ENCODE results near the gene CNDP2. TPM values are rescaled to one million over a fixed set of nuclear protein-coding genes. Genes with fewer than 3 reads are reported as not detected.

CNDP2 gene
- 61.5 TPM for polyA plus RNA-seq (2013, experiment 1 of 2; ENCODE audit: insufficient read length)
- 63.8 TPM for polyA plus RNA-seq (2013, experiment 2 of 2; ENCODE audit: insufficient read length)

DNA sequence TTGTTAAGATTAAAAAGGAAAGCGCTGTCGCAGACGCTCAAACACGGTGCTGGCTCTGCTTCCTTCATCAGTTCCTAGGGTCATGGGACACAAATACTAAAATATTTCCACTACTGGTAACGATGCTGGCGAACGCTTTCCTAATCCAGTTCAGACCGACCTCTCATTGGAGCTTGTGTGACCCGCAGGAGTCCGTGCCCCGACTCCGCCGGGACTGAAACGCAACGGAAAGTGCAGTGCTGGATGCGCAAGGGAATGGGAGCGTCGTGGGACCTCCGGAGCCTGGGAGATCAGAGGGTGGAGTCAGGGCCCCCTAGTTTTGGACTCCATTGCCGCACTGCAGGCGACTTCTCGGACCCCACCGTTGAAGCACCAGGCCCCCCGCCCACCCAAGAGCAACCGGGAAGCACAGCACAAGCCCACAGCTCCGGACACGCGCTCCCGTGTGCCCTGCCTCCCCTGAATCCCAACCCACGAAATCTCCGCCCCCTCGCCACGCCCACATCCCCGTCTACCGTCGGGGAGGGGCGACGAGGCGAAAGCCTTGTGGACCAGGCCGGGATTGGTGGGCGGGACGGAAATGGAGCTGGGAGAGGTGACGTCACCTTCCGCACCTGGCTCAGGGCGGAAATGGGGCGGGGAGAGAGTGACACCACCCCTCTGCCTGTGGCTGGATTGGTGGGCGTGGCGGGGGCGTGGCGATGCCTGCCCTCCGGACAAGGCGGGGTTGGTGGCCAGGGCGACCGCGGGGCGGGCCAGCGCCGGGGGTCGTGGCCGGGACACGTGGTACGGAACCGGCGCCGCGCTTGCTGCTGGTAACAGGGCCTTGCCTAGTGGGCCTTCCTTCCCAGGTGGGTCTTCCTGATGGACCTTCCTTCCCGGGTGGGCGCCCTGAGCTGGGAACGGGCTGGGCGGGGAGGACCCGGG lies at the start of gene CNDP2:
Gene CNDP2, plus strand, starts transcription at position 783 of the 927 bp plus-strand sequence. CDS start 3,611 bp downstream, outside the sequence.
- DNase-seq: peak; percentile 98

DNA sequence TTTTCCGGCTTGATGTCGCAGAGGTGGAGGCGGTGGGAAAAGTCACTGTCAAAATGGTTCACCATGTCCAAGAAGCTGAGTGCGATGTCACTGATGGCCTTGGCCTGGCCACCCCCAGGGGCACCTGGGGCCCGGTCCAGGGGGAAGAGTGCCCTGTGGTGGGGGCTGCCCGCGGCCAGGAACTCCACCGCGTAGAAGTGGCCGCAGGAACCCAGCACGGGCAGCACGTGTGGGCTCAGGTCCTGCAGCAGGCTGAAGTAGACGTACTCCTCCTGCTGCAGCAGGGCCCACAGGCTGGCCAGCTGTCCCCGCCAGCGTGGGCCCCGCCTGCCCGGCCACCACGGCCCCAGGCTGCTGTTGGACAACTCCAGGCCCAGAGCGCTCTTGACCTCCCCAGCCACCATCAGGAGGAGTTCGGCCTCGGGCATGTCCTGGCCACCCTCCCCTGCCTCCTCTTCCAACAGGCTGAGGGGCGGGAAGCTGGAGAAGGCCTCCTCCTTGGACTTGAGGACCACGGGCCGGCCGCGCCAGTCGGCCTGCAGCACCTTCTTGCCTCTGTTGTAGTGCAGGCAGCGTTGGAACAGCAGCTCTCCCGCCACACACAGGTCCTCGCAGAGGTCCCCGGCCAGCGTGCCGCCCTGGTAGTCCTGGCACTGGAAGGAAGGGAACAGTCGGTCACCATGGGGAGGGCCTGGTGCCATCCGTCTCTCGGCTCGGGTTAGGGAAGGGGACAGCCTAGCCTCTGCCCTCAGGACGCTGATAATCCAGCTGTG lies 49.3 kb upstream of the CNDP2 start:
- no peak for DNase-seq

DNA sequence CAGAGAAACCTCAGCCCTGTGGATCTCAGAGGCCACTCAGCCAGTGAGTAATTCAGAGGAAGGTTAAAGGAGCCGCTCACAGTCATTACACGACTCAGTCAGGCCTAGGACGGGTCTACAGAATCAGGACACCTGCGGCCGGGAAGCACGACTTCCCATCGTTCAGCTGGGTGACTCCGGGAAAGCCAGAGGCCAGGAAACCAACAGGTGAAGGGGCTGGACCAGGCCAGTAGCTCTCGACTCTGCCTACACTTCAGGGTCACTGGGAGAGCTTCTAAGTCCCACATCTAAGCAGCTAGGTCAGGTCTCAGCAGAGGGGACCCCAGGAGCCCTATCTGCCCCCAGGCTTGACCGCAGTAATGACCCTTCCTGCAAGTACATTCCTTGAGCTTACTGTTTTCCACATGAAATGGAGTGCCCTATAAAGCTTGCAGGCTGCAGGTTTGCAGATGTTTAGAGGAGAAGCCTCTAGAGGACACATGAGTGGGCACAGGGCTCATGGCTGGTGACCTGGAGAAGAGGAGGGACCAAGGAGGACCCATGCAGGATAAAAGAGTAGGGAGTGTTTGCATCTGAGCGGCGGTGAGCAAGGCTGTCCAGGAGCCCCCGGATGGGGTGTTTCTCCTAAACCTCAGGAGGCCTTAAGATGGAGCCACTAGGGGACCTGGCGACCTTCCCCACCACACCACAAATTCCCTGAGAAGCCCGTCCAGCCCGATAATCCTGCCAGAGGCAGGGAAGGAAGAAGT lies 48.6 kb upstream of the CNDP2 start:
- DNase-seq: no peak

DNA sequence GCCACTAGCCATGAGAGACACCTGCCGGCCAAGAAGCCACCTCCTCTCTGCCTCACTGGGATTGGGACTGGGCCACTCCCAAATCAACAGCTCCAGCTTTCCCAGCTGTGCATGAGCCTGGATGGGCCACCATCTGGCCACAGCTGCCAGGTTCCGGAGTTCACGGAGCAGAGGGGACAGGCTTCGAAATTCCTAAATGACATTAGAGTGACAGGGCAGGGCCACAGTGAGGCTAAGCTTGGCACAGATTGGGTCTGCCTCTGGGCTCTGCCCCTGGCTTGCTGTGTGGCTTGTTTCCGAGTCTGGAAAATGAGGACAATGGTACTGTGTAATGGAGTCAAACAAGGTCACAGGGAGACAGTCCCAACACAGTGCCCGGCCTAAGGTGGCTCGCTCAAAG lies 45.5 kb upstream of the CNDP2 start:
- no peak for DNase-seq

DNA sequence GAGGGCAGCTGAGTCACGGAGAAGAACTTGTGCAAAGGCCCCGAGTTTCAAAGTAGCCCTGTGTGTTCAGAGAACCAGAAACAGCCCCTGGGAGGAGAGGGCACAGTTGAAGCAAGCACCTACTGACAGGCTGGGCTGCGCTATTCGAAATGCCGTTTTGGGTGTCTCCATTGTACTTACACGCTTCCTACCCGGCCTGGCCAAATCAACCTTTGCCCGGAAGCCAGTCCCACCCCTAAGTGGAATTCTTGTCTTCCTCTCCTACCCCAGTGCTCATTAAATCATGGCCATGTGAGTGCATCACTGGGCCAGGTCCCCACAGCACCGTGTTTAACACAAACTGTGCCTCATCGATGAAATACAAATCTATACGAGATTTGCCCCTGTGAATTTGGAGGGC lies 45.0 kb upstream of the CNDP2 start:
- no peak for DNase-seq

DNA sequence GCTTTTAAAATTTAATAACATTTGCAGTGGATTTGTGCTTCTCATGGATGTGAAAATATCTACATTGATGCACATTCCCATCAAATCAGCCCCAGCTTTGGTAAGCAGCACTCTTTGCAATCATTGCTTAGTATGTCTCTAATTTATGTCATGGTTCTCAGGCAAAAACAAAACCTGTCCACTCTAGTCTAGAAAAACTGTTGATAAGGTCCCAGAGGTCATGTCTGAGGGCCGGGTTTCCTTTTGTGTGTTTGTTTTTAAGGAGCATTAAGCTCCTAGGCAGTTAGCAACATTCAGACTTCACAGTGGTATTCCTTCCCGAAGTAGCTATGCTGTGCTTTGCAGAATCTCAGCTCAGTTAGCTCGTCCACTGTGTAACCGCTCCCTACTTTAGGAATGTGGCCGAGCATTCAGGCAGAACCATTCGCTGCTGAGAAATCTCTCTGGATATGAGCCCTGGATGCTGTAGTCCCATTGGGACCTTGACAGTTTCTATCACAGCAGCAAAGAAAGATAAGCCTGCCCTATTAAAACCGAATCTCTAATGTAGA lies 43.1 kb upstream of the CNDP2 start:
- DNase-seq: no peak

DNA sequence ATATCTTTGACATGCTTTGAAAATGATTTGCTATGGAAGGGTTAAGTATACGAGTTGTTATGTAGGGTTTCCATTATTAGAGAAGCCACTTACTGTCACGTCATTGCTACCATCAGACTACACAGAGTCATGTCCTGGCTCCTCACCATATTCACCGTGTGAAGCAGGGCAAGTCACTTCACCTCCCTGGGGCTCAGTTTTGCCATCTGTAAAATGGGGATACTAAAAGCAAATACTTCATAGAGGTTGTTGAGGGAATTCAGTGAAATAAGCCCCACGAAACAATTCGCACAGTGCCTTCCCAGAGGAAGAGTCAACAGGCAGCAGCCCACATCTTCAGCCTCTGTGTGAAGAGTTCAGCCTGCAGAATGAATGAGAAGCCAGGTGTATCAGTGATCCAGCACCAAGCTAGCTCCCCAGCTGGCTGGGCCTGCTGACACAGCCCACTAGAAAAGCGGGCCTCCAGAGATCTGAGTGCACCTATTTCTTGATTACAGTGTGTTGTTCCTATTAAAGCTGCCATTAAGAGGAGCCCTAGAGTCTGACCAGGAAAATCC lies 42.4 kb upstream of the CNDP2 start:
- no peak for DNase-seq

DNA sequence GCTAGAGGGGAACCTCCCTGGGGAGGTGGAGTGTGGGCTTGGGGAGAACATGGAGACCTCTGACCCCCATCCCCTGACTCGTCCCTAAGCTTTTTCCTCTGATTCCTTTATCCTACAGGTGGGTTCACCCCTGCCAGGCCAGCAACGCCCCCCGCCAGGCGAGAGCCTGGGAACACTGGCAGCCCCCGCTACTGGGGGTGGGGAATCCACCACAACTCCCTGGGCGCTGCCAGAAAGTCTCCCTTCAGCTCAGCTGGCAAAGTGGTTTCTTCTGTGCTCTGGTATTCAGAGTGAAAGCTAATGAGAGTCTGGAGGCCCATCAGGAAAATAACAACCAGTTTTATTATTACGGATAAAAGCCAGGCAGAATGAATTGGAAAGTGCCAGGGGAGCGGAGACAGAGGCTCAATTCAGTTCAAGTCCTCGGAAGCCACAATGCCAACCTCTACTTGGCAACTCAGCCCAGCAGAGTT lies 41.8 kb upstream of the CNDP2 start:
- DNase-seq: no peak

DNA sequence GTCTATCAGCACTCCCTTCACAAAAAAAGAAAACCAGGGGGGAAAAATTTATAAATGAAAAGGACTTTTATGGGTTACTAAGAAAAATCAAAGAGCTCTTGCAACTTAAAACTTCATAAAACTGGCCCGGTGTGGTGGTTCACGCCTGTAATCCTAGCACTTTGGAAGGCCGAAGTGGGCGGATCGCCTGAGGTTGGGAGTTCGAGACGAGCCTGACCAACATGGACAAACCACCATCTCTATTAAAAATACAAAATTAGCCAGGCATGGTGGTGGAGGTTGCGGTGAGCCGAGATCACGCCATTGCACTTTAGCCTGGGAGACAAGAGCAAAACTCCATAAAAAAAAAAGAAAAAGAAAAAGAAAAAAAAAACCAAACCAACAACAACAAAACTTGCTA lies 40.8 kb upstream of the CNDP2 start:
- DNase-seq: no peak

DNA sequence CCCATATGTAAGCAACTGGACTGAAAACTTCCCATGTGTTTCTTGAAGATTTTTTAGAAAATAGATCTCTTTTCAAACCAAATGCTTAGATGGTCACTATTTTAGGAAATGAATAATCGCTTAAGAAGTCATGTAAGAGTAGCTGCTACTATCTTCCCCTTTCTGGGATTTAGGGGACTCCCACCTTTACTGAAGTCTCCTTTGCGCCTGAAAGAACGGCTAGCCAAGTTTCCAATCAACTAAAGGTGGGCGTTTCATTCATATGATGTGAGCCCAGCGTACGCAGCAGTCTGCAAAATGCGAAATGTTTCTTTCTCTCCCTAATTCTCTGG lies 40.2 kb upstream of the CNDP2 start:
- DNase-seq: no peak

DNA sequence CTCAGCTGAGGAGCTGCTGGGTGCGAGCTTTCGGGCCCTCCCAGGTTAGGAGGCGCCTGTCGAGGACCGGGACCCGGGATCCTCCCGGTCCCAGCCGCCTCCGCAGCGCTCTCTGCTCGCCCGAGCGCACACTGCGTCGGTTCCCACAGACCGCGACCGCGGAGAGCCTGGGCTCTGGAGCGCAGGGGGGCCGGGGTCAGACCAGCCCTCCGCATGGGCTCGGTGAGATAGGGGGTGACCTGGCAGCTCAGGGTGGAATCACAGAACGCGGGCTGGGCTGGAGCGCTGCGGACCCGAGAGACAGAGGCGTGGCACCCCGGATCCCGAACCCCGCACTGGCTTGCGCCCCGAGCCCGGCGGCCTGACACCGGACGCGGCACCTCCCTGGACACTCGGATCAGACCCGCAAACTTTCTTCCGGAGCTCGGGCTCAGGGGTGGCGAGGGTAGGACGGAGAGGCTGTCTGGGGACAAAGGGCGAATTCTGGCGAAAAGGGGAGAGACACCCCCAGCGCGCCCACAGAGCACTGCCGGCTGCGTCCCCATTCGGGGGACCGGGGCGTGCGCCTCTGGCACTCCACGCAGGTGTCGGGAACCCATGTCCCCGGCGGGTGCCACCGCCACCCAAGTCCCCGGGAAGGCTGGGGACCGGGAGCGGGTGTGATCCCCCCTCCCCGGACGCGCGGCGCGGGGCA lies 39.7 kb upstream of the CNDP2 start:
- no peak for DNase-seq

DNA sequence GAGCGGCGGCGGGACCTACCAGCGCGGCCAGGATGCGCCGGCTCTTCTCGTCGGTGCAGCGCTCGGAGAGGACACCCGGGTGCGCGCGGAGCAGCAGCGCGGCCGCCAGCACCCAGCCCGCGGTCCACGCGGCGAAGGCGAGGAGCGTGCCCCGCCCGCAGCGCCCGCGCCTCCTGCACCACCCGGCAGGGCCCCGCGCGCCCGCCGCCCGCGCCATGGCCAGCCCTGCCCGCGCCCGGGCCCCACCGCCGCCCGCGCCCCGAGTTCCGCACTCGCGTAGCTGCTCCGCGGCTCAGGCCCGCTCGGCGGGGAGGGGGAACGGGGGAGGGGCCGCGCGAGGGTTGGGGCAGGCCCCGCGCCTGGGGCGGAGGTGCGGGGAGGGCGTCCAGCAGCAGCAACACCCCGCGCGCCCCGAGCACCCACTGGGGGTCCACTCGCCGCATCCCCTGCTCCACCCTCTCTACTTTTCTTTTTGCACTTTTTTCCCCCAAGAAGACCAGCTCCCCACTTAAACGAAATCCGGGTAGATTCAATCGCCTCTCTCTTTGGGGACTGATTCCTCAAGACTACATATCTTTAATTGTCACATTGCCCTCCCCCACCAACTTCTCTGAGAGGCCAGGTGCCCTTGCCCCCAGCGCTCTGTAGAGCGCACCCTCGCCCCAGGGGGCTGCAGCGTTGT lies 39.0 kb upstream of the CNDP2 start, which contains the start of gene DIPK1C:
Gene DIPK1C, minus strand, starts transcription at position 266 of the 682 bp plus-strand sequence. Its CDS starts 49 bp downstream, at position 217.
- no peak for DNase-seq

DNA sequence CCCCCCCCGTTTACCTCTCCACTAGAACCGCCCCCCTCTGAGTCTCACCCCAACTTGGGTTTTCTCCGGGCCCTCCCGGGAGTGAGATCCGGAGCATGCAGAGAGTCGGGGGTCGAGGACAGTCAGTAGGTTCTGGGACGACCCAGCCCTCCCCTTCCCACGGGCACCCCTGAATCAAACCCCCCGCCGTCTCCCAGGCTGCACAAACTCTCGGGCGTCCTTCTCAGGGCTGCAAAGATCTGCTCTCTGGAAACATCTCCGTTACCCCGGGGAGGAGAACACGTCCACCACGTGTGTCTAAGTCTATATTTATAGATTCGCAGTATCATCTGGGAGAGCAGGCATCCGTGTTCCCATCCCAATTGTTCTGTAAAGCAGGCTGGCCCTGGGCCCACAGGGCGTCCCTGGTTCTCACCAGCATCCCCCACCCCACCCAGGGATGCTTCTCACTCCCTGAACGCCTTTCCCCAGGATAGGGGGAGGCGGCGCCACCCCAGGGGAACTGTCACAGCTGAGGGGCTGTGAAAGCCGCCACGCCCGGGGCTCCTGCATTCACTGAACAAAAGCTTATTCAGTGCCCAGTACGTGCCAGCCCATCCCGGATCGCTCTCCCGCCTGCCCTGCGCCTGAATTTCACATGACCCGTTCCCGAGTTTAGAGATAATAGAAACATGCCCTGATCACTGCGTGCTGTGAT lies 38.3 kb upstream of the CNDP2 start:
- DNase-seq: no peak

DNA sequence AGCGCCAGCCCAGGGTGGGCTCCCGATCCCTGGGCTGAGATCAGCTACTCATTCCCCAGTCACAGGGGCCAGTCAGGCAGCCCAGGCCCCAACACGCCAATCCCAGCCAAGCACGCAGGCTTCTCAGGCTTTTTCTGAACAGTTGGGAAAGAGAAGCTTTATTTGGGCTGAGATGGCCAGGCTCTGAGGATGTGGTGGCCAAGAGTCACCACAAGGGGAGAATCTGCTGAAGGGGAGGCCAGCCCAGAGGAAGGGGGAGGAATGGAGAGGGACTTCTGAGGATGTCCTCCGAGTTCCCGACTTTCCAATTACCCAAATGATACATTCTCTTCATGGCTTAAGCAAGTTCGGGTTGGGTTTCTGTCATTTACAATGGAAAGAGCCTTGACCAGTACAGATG lies 36.3 kb upstream of the CNDP2 start:
- no peak for DNase-seq

DNA sequence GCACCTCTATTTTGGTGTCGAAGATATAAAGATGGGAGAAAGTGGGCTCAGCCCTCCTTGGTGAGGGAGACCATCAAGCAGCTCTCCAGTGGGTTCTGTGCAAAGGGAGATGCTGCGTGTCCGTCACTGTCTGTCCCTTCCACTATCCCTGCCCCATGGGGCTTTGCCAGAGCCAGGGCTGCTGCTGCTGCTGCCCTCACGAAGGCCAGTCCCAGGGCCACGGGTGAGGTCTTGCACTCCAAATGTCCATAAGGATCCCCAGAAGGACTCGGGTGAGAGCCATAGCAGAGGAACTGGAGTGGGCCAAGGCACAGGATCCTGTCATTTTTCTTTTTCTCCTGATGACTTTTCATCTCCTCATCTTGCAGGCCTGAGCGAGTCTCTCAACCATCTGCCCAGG lies 35.3 kb upstream of the CNDP2 start:
- DNase-seq: no peak

DNA sequence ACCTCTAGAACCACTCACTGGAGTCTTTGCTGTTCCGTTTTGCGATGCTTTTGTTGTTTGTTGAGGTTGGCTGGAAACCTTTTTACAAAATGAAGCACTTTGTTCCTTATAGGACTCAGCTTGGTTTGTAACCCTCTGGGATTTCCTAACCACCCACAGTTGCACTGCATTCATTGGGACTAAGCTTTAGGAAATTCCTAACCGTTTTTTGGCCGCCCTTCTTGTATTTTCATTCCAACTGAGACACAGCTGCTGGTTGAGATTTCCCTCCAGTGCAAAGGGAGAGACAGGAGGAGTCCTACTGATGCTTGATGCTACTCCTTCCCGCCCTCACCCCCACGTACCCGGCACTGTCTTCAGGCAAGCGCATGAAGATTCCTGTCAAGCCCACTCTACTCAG lies 32.9 kb upstream of the CNDP2 start:
- DNase-seq: no peak

DNA sequence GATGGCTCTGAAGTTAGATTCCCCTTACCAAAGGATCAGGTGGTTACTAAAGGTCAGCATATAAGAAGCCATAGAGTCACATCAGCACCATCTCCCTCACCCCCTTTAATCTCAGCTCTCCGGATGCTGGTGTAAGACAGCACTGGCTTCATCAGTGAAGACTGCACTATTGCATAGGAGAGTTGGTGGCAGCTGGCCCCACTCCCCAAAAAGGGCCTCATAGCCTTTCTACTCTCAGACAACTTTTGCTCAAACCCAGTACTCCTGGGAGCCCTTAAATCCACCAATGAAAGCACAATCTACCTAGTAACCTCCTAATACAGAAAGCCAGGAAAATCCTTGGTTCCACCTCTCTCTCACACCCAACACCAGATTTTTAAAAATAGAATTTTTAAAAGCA lies 32.2 kb upstream of the CNDP2 start:
- DNase-seq: no peak

DNA sequence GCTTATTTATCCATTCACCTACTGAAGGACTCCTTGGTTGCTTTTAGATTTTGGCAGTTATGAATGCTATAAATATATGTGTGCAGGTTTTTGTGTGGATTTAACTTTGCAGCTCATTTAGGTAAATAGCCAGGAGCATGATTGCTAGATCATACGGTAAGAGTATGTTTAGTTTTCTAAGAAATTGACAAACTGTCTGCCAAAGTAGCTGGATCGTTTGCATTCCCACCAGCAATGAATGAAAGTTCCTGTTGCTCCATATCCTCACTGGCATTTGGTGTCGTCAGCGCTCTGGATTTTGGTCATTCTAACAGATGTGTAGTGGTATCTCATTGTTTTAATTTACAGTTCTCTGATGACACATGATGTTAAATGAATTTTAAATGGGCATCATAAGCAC lies 30.4 kb upstream of the CNDP2 start:
- DNase-seq: no peak

DNA sequence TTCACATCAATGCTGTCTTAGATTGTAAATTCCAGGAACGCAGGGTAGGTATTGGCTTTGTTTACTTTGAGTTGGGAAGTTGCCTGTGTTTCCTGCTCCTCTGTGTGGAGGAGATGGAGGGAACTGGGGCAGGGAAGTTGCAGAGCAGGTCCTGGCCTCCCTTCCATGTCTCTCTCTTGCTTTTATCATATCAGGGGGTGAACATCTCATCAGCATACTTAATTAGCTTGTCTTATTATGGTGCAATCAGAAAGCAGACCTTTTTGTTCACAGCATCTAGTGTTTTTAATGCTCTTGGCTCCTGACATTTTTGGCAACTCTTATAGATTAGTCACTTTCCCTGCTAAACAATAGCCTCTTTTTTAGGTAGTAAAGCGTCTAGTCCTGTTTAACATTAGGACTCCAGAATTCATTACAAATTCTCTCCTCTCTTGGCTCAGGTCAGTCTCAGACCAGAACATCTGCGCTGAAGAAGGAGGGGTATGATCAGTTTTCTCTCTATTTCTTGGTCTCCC lies 27.6 kb upstream of the CNDP2 start:
- no peak for DNase-seq

DNA sequence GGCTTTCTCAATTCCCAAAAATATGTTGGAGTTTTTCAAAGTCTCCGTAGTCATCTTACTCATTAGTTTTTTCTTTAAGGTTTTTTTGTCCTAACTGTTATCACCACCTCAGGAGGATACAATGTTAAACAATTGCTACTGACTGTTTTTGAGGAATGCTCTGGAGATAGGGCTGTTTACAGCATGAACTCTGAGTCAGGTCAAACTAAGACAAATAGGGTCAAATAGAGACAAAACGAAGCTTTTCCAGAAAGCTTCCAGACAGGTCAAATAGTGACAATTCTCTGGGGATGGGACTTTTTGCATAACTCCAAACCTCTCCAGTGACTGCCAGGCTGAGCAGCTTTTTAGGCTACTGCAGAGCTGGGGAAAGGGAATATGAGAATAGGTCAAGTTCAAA lies 23.9 kb upstream of the CNDP2 start:
- DNase-seq: no peak
